Vagina (tissue), 2 donors: ENCODE data around the gene PSMB1. TPM values are rescaled to one million over a fixed set of nuclear protein-coding genes. Genes with fewer than 3 reads are reported as not detected.
A peak's percentile ranks its signal among the peaks of the same experiment; 100 is the strongest.

Experiments used
- DNase-seq, 2 donors: peaks; one replicate each; pipeline ENCODE4 v3.0.0-alpha.2; 2017; ENCODE audit errors: extremely low spot score in 2 of 2
- H3K27ac ChIP-seq: fragments of 200-600 bp; sonication (generic); one replicate; pipeline ENCODE4 v1.5.1; 2019
- H3K27me3 ChIP-seq: fragments of 200-600 bp; sonication (generic); one replicate; pipeline ENCODE4 v1.5.1; 2019
- H3K36me3 ChIP-seq, 2 donors: fragments of 200-600 bp; sonication (generic); one replicate each; pipeline ENCODE4 v1.5.1; 2017 to 2019
- H3K4me1 ChIP-seq: fragments of 200-600 bp; sonication (generic); one replicate; pipeline ENCODE4 v1.5.1; 2019
- H3K4me3 ChIP-seq, 2 donors: fragments of 200-600 bp; sonication (generic); 1 replicate in 1 of 2; 2 replicates in 1 of 2; pipeline ENCODE4 v1.5.1; 2016 to 2019
- H3K9me3 ChIP-seq: fragments of 200-600 bp; sonication (generic); one replicate; pipeline ENCODE4 v1.5.1; 2019
- POLR2A ChIP-seq, 2 donors: fragments of 450-650 bp; IDR thresholded peaks; one replicate each; pipeline ENCODE4 v1.6.1; 2017; ENCODE audit warnings: antibody characterized with exemption in 2 of 2, mild to moderate bottlenecking in 2 of 2, moderate library complexity in 2 of 2
- POLR2AphosphoS5 ChIP-seq, 2 donors: sonication (generic); formaldehyde crosslinking; IDR thresholded peaks; one replicate each; pipeline ENCODE4 v1.9.0; 2017; ENCODE audit warnings: antibody characterized with exemption in 2 of 2, mild to moderate bottlenecking in 2 of 2, low read depth in 1 of 2; ENCODE audit not compliant: insufficient read depth in 1 of 2
- intact Hi-C: fragments of 100-400 bp; cut with DNase I; formaldehyde crosslinking; loops from one replicate; pipeline ENCODE4 v1.15.1; 2023
- total RNA-seq: library from RNA; depleted of rRNA; stranded (reverse); fragments of >200 nt; gene quantifications from one replicate; pipeline ENCODE4 v1.2.3, GENCODE V29; 2016
- TF ChIP-seq, protein P1 (sequence below), 3 experiments: fragments of 450-650 bp in 2 of 3; fragments of 200-600 bp in 1 of 3; sonication (generic) in 1 of 3; IDR thresholded peaks; one replicate each; pipeline ENCODE4 v1.5.1; 2017 to 2019; ENCODE audit warnings: antibody characterized with exemption in 3 of 3, mild to moderate bottlenecking in 2 of 3, moderate library complexity in 2 of 3

Gene PSMB1
- total RNA-seq, 1 donor from 2014 or later: 92.3 TPM

DNA sequence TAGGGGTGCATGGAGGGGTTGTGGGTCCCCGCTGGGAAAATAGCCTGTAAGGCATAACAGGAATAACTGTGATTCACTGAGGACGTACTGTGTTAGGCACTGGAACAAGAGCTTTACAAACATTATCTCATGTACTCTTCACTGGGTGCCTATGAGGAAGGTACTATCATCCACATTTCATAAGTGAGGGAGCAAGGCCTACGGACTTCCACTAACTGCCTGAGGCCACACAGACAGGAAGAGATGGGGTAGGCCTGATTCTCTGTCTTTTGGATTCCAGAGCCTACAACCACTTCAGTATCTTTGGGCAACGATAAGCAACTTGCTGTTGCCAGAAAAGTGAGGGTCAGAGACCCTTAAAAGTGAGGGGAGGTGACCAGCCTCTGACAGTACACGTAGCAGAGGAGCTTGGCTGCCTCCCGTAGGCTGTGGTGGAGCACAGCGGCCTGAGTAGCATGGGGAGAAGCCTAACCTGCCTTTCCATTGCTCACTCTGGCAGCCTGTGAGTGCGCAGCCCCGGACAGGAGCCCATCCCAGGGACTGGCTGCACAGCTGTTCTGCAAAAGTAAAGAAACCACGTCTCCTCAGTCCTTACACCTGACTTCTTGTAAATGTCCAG, 30.4 kb downstream of the PSMB1 start:
- H3K27me3 ChIP-seq: no peaks in the 10 kb centered on the region
- no peak for TF ChIP-seq POLR2AphosphoS5 (IDR thresholded peaks at IDR 0.05; ENCODE audit: insufficient read depth in 1 of 2, low read depth in 1 of 2)
- no peak for TF ChIP-seq POLR2A (IDR thresholded peaks at IDR 0.05)
- H3K4me1 ChIP-seq: no peaks in the 10 kb centered on the region
- no peaks in the 10 kb centered on the region for H3K36me3 ChIP-seq
- intact Hi-C loops: no loop called here
- no peak overlapping the region for H3K4me3 ChIP-seq
- no peak for DNase-seq
- no peaks in the 10 kb centered on the region for H3K9me3 ChIP-seq
- H3K27ac ChIP-seq: no peak overlapping the region

DNA sequence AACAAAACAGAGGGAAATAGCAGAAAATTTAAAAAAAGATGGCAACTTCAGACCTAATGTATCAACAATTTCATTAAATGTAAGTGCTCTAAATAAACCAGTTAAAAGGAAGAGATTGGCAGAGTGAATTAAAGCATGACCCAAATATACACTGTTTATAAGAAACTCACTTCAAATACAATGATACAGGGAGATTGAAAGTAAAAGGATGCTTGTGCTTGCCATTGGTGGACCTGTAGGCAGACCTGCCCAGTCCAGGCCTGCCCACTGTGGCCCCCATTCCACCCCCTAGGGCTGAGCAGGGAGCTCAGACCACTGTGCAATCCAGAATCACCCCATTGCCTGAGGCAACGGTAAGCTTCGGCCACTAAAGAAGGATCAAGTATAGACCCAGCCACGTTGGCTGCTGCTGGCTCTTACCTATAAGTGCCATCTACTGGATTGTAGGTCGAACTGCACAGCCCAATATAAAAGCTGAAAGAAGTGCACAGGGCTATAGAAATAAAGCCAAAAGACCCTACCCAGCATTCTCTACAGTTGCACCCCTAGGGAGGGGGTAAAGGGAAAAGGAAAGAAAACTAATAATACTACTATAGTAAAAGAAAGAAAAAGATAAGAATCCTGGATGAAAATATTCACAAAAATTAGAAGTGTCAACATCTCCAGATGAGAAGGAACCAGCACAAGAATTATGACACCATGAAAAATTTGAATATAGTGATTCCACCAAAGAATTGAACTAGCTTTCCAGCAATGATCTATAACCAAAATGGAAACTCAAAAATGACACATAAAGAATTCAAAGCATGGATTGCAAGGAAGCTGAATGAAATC, 36.1 kb downstream of the PSMB1 start:
- TF ChIP-seq POLR2A (IDR thresholded peaks at IDR 0.05) (no peak), POLR2AphosphoS5 (IDR thresholded peaks at IDR 0.05; ENCODE audit: insufficient read depth in 1 of 2, low read depth in 1 of 2) (no peak)
- TF ChIP-seq, protein P1, sequence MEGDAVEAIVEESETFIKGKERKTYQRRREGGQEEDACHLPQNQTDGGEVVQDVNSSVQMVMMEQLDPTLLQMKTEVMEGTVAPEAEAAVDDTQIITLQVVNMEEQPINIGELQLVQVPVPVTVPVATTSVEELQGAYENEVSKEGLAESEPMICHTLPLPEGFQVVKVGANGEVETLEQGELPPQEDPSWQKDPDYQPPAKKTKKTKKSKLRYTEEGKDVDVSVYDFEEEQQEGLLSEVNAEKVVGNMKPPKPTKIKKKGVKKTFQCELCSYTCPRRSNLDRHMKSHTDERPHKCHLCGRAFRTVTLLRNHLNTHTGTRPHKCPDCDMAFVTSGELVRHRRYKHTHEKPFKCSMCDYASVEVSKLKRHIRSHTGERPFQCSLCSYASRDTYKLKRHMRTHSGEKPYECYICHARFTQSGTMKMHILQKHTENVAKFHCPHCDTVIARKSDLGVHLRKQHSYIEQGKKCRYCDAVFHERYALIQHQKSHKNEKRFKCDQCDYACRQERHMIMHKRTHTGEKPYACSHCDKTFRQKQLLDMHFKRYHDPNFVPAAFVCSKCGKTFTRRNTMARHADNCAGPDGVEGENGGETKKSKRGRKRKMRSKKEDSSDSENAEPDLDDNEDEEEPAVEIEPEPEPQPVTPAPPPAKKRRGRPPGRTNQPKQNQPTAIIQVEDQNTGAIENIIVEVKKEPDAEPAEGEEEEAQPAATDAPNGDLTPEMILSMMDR (IDR thresholded peaks at IDR 0.05): peak in 2 of 3 experiments; percentile 27 to 54
- DNase-seq: no peak

DNA sequence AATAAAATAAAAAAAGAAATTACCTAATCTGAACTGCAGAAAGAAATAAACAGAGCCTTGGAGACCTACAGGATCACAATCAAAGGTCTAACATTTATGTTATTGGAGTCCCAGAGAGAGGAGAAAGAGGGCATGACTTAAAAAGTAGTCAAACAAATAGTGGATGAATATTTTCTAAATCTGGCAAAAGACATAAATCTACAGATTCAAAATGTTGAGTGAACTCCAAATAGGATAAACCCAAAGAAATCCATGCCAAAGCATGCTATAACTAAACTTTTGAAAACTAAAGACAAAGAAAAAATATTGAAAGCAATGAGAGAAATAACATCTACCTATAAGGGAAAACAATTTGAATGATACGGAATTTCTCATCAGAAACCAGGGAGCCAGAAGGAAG, 38.2 kb downstream of the PSMB1 start:
- no peak for DNase-seq
- Histone ChIP-seq H3K4me3 (no peak overlapping the region), H3K27ac (no peak overlapping the region), H3K4me1 (no peaks in the 10 kb centered on the region), H3K36me3 (no peaks in the 10 kb centered on the region), H3K27me3 (no peaks in the 10 kb centered on the region), H3K9me3 (no peaks in the 10 kb centered on the region)
- intact Hi-C loops: loop anchor here (10.0 kb wide), 1 partner anchor 680 kb away; no protein-coding TSS in a partner anchor
- TF ChIP-seq POLR2A (IDR thresholded peaks at IDR 0.05): no peak
- TF ChIP-seq, protein P1 (IDR thresholded peaks at IDR 0.05): no peak
- TF ChIP-seq POLR2AphosphoS5 (IDR thresholded peaks at IDR 0.05; ENCODE audit: insufficient read depth in 1 of 2, low read depth in 1 of 2): no peak

More for the DNA sequence above, 36.1 kb downstream of the PSMB1 start:
- no peaks in the 10 kb centered on the region for H3K36me3 ChIP-seq
- no peak overlapping the region for H3K27ac ChIP-seq
- no peak overlapping the region for H3K4me3 ChIP-seq
- H3K4me1 ChIP-seq: no peaks in the 10 kb centered on the region
- H3K27me3 ChIP-seq: no peaks in the 10 kb centered on the region
- H3K9me3 ChIP-seq: no peaks in the 10 kb centered on the region
- intact Hi-C loops: loop anchor here (10.0 kb wide), 1 partner anchor 682 kb away; no protein-coding TSS in a partner anchor

DNA sequence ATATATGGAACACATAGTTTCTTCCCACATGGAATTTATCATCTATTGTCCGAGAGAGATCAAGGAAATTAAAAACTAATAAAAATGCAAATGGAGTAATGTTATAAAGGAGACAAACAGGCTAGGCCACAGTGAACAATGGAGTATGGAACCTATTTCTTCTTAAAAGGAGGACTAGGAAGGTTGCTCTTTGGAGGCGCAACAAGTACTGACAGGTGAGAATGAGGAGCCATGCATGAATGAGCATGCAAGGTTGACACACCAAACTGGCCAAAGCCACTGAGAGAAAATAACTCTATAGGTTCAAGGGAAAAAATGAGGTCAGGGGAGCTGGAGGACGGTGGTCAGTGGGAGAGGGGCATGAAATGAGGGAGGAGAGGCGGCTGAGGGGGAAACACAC, 40.9 kb downstream of the PSMB1 start:
- H3K27me3 ChIP-seq: no peaks in the 10 kb centered on the region
- no peaks in the 10 kb centered on the region for H3K4me1 ChIP-seq
- no peaks in the 10 kb centered on the region for H3K36me3 ChIP-seq
- TF ChIP-seq, protein P1 (IDR thresholded peaks at IDR 0.05): no peak
- no peak for TF ChIP-seq POLR2AphosphoS5 (IDR thresholded peaks at IDR 0.05; ENCODE audit: insufficient read depth in 1 of 2, low read depth in 1 of 2)
- no peak for TF ChIP-seq POLR2A (IDR thresholded peaks at IDR 0.05)
- DNase-seq: no peak
- no peaks in the 10 kb centered on the region for H3K9me3 ChIP-seq
- H3K4me3 ChIP-seq: no peak overlapping the region
- no peak overlapping the region for H3K27ac ChIP-seq
- intact Hi-C loops: loop anchor here (10.0 kb wide), 1 partner anchor 677 kb away; no protein-coding TSS in a partner anchor

DNA sequence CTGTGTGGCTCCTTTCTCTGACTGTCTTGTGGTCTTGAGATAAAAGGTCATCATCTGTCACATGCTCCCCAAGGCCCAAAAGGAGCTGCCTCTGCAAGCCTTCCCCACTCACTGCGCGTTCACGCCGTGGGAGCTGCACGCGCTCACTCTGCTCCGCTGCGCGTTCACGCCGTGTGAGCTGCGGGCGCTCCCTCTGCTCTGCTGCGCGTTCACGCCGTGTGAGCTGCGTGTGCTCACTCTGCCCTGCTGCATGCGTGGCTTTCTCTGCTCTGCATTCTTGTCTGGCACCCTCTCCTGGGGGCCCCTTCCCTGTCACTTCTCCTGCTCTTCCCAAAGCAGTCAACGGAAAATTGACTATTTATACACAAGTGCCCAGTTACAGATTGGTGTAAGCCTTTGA, 42.5 kb downstream of the PSMB1 start:
- no peak for TF ChIP-seq POLR2AphosphoS5 (IDR thresholded peaks at IDR 0.05; ENCODE audit: insufficient read depth in 1 of 2, low read depth in 1 of 2)
- Histone ChIP-seq H3K9me3 (no peaks in the 10 kb centered on the region), H3K27me3 (no peaks in the 10 kb centered on the region), H3K4me3 (no peak overlapping the region), H3K4me1 (no peaks in the 10 kb centered on the region), H3K36me3 (no peaks in the 10 kb centered on the region), H3K27ac (no peak overlapping the region)
- DNase-seq: no peak
- intact Hi-C loops: loop anchor here (10.0 kb wide), 1 partner anchor 676 kb away; no protein-coding TSS in a partner anchor
